Measurements from ENCODE around the gene EEF1AKMT4. TPM values are rescaled to one million over a fixed set of nuclear protein-coding genes. Genes with fewer than 3 reads are reported as not detected.
A peak's percentile ranks its signal among the peaks of the same experiment; 100 is the strongest.
"Not testable (repeated sequence)": the region's sequence is repeated elsewhere in the genome, so short reads cannot be mapped to it uniquely, and the experiment has no call there.

The EEF1AKMT4 gene
- total RNA-seq, 1 donor from 2014 or later = 4.8 TPM

GRCh38 chr3:184261270-184261853 lies 11.9 kb downstream of the EEF1AKMT4 start, which contains the start of gene CAMK2N2:
Gene CAMK2N2 (minus strand): TSS chr3:184261553. CDS start chr3:184261285, 268 bp downstream.
- peak; percentile 35 for DNase-seq

- DNase-seq = peak; percentile 34
Measured at GRCh38 chr3:184261854-184262763, 12.6 kb downstream of the EEF1AKMT4 start.

- DNase-seq = no peak
Measured at GRCh38 chr3:184262764-184263179, 13.3 kb downstream of the EEF1AKMT4 start.

- DNase-seq = not testable (repeated sequence)
Measured at GRCh38 chr3:184267249-184267648, 17.8 kb downstream of the EEF1AKMT4 start.

- no peak for DNase-seq
Measured at GRCh38 chr3:184272269-184272668, 22.8 kb downstream of the EEF1AKMT4 start.

GRCh38 chr3:184275381-184275701 lies 25.9 kb downstream of the EEF1AKMT4 start:
- no peak for DNase-seq

- no peak for DNase-seq
Measured at GRCh38 chr3:184275961-184276910, 26.8 kb downstream of the EEF1AKMT4 start, which contains the start of gene ECE2. Gene ECE2 (plus strand): TSS chr3:184276022. CDS start chr3:184276154, 132 bp downstream.

- no peak for DNase-seq
Measured at GRCh38 chr3:184277366-184277765, 27.9 kb downstream of the EEF1AKMT4 start.

- no peak for DNase-seq
Measured at GRCh38 chr3:184282941-184283340, 33.5 kb downstream of the EEF1AKMT4 start.

GRCh38 chr3:184283681-184284080 lies 34.2 kb downstream of the EEF1AKMT4 start:
- no peak for DNase-seq

GRCh38 chr3:184284696-184285095 lies 35.2 kb downstream of the EEF1AKMT4 start:
- peak; percentile 91 for DNase-seq

GRCh38 chr3:184289426-184289938 lies 40.0 kb downstream of the EEF1AKMT4 start:
- DNase-seq = peak; percentile 72

- no peak for DNase-seq
Measured at GRCh38 chr3:184290331-184290730, 40.9 kb downstream of the EEF1AKMT4 start.

- DNase-seq = no peak
Measured at GRCh38 chr3:184291044-184291737, 41.7 kb downstream of the EEF1AKMT4 start.

GRCh38 chr3:184291738-184292445 lies 42.4 kb downstream of the EEF1AKMT4 start:
- no peak for DNase-seq

GRCh38 chr3:184295771-184296170 lies 46.3 kb downstream of the EEF1AKMT4 start:
- DNase-seq = no peak

- DNase-seq = no peak
Measured at GRCh38 chr3:184296616-184297015, 47.1 kb downstream of the EEF1AKMT4 start.

GRCh38 chr3:184298759-184299487 lies 49.5 kb downstream of the EEF1AKMT4 start, which contains the start of gene PSMD2:
Gene PSMD2 (plus strand): TSS chr3:184299241. CDS start chr3:184299267, 26 bp downstream.
- DNase-seq = peak; percentile 97

- peak; percentile 51 for DNase-seq
Measured at GRCh38 chr3:184299488-184300377, 50.3 kb downstream of the EEF1AKMT4 start.

Measured in dermis blood vessel endothelial cell (primary cell).